GM21367 (cell line): ENCODE results near the gene MREG.
"Not testable (repeated sequence)": the region's sequence is repeated elsewhere in the genome, so short reads cannot be mapped to it uniquely, and the experiment has no call there.

Experiments
- ATAC-seq: cut with Tn5 transposase; IDR thresholded peaks from one replicate; pipeline ENCODE4 v1.9.1; 2021; ENCODE audit not compliant: unreplicated experiment

The MREG gene

DNA sequence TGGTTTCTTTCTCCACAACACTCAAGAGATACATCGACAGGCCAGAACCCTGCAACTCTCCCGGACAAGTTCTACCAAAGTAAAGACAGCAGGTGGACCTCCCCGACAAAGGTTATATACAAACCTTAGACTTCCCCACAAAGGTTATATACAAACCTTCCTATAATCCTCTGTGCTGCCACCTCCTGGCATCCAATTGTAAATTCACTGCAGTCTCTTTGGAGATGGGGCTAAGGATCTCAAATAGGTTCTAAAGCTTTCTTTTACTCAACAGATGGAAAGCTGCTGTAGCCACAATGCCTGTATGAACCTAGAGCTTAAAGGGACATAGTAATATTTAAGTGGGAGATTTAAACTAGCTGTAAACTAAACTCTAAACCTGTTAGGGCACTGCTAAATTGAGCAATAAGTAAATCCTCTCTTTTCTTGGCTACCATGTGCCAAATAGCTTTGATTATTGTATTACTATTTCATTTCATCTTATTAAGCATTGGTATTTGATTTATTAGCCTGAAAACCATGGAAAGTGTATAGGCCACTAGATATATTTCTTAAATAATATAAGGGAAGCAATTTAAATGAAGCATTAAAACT is 9.8 kb upstream of the MREG start:
- ATAC-seq = peak; percentile 88

DNA sequence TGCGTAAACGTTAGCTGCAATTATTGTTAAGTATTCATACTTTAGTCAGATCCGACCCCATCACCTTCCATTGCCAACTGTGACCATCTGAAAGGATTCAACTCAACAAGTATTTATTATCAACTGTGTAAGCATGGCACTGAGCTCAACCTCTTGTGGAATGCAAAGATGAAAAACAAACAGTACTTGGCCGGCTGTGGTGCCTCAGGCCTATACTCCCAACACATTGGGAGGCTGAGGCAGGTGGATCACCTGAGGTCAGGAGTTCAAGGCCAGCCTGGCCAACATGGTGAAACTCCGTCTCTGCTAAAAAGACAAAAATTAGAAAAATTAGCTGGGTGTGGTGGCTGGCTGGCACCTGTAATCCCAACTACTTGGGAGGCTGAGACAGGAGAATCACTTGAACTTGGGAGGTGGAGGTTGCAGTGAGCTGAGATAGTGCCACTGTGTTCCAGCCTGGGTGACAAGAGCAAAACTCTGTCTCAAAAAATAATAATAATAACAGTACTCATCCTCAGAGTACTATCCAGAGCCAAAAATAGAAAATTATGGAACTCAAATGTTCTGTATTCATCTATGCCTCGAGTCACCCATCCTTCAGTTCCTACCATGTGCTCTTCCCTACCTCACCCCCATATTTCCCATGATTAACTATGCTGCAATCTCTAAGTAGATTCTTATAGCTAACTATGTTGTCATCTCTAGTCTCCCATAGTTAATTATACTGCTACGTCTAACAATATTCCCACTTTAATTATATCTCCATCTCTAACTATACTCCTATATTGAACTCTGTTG is 8.6 kb upstream of the MREG start:
- no peak for ATAC-seq

DNA sequence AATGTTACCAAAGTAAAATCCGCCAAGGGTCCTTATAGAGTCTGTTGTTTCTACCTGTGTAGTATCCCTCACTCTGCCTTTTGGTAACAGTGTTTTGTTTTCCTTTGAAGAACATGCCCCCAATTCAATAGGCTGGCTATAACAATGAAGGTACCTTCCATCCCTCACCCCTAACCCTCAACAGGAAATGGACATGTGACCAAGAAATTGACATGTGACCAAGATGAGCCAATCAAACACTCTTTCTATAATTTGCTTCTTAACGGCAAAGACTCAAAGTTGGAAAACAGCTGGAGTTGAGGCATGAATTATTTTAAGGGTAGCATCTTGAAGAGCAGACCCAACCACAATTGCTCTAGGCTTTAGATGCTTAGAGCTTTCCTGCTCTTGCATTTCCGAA is 5.4 kb upstream of the MREG start:
- no peak for ATAC-seq

DNA sequence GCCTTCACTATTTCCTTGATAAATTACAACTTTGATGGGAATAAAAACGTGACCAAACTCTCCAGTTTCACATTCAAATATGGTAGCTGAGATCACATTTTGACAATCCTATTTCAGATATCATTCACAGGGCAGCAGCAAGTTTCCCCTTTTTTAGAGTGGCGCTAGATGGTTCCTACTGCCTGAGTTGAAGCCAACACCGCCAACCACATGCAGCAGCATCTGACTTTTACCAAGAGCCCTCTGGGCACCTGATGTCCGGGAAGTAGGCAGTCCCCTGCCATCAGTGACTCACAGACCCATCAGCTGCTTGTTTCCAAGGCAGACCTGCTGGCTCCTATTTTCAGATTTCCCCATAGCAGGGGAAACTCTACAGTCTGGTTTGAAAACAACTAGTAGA is 4.0 kb upstream of the MREG start:
- peak; percentile 33 for ATAC-seq

DNA sequence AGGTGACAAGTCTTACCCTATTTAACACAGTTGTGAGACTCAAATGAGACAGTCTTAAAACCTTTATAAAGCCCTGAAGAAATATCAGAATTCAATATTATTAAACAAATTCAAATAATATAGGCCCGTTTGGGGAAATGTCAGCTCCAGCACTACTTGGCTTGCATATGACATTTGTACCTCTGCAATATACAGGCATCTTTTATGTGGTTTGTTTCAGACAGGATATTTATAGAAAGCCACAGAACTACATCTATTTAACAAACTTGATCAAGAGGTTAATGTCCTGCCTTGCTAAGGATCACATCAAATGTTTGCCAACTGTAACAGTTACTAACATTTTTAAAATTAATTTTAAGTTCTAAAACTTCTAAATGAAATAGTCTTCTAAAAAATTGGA is 3.2 kb upstream of the MREG start:
- ATAC-seq = no peak

DNA sequence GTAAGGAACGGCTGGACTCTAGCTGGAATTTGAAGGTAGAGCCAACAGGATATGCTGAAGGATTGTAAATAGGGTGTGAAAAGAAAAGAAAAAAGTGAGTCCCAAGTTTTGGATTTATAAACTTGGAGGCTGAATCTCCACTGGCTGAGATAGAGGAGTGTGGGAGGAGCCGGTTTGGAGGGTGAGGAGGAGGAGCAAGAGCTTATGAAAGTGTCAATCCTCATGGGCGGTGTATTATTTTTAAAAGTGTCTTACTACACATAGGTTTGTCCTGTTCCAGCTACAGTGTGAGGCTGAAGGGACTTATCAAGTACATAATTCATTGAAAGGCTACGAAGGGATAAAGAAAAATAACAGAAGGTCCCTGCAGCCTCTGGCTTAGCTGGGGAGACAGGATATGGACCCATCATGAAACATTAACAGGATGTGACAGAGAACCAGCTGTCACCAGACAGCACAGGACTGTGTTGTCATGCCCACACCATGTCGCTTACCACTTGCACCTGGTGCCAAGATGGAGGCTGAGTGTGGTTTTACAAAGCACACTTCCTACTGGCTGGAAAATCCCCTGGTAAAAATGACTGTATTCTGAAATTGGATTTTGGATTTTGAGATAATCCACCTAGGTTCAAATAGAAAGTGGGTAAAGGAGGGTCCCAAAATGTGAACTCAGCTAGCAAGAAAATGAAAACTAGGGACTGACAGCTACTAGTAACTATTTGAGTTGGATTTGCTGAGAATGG is 2.5 kb upstream of the MREG start:
- ATAC-seq = peak; percentile 84

DNA sequence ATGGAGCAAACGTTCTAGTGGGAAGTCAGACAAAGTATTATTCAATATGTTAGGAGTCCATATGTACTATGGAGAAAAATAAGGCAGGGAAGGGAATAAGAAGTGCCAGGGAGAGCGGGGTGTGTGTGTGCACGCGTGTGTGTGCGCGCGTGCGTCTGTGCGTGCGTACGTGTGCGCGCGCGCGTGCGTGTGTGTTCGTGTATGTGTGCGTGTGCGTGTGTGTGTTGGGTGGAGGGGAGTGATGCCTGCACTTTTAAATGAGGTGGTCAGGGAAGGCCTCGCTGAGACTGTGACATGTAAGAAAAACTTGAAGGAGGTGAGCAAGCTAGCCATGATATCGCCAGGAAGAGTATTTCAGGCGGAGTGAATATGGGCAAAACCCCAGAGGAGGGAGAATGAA is 1.6 kb upstream of the MREG start:
- ATAC-seq = no peak

DNA sequence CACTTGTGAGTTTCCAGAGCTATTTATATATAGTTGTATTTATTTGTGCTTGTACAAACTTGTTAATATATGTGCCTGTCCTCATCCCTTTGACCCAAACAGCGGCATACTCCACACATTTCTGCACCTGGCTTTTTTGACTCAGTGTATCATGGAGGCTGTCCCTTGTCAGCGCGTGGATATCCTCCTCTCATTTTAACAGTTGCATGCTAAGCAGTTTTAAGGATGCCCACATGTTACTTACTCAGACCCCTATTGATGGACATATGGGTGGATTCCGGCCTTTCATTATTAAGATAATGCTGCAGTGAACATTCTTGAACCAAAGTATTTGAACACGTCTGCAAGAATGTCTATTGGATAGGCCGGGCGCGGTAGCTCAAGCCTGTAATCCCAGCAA is 655 bp upstream of the MREG start:
- no peak for ATAC-seq

DNA sequence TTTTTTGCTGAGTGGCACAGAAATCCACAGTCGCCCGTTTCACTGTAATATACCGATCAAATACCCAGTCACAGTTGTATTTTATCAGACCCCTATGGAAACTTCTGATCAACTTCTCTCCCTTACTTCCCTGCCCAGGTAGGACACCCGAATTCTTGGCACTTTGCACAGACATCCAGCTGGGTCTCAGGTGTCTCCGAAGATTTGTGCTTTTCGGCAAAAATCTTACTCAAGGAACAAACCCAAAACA is 596 bp downstream of the MREG start:
- no peak for ATAC-seq

DNA sequence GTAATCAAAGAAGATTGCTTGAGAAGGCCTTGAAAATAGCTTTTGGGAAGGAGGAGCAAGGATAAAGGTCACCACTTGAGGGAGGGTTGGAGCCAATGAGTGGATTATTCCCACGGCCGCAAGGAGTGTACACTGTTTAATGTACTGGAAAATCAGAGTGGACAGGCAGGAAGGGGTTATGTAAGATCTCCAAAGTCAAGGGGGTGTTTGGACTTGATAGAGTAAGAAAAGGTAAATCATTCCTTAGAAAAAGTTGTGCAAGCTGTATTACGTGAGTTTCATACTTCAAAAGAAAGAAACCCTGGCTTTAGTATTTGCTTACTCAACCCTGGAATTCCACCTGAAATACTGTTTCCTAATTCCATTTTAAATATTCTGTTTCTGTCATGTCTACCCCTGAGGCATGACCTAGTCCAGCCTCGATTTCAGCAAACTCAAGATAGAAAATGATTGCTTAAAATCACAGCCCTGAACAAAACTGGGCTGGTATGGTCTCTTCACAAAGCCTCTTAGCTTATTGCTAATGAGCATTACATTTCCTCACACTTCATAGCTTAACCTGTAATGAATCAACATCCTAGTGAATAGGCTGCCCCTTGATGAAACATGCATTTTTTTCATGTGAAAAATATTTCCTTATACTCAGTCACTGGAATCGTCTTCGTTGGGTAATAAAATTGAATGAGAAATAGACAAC is 1.1 kb downstream of the MREG start:
- ATAC-seq = no peak

DNA sequence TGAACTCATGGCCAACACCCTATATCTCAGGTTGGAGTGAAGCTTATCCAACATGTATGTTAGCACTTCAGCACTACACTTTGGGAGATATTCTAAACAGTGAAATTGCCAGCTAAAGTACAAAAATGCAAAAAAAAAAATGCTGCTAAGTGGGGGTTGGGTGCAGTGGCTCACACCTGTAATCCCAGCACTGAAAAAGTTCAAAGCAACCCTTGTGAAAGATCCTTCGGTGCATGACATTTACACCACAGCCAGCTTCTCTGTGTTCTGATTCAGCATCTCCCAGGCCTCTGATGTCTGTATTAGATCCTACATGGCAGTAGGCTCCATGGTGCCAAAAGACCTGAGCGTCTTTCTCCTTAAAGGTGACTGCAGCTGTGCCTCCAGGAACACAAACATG is 4.1 kb downstream of the MREG start:
- not testable (repeated sequence) for ATAC-seq

DNA sequence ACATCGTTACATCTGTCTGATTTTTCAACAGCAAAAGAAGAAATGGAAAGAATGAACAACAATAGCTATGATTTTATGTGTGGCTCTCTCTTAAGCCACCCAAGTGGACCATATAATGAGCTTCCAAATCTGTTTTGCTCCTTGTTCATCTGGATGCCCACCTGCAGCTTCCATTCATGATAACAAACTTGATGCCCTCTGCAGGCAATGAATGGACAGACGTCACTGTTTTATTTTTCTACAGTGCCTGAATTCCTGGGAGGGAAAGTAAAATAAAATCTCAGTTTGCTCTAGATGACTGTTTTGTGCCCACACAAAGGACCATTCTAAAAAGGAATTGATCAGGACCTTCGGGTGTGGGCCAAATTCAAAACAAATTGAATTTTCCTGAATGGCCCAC is 5.0 kb downstream of the MREG start:
- no peak for ATAC-seq

DNA sequence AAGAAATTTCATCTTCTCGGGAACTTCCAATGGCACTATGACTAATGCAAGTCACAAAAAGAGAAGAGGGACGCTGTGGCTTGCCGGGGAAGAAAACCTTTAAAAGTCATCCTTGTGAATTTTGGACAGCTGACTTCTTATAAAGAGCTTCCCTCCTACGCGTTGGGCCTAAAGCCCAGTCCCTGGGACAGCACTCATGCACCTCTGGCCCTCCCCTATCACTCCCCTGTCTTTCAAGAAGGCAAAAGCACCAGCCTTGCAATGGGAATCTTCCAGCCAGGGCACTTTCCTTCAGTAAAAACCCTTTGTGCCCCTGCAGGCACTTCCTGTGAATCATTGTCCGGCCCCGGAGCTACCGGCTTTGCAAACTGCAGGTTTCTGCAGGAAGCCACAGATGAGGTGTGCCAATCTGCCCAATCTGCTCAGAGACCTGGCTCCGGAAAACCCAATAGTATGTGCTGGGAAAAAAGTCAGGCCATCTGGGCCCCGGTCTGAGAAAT is 7.1 kb downstream of the MREG start:
- ATAC-seq = peak; percentile 39

DNA sequence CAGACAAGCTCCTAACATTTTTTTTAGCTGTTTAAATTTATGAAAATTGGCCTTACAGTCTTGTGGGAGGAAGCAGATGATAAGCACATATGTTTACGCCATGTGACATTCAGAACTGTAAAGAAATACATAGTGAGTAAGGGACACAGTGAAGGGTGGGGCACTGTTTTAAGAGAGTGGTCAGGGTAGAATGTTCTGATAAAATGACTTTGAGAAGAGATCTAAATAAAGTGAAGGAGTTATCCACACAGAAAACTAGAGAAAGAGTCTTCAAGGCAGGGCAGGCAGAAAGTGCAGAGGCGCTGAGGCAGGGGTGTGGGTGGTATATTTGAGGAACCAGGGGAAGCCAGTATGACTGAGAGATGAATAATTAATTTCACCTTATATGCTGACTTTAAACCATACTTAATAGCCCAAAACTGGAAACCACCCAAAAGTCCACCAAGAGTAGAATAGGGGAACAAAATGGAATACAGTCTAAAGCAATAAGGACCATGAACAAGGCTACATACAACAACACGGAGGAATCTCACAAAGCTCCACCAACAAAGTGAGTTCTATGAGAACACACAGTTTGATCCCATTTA is 8.6 kb downstream of the MREG start:
- no peak for ATAC-seq

DNA sequence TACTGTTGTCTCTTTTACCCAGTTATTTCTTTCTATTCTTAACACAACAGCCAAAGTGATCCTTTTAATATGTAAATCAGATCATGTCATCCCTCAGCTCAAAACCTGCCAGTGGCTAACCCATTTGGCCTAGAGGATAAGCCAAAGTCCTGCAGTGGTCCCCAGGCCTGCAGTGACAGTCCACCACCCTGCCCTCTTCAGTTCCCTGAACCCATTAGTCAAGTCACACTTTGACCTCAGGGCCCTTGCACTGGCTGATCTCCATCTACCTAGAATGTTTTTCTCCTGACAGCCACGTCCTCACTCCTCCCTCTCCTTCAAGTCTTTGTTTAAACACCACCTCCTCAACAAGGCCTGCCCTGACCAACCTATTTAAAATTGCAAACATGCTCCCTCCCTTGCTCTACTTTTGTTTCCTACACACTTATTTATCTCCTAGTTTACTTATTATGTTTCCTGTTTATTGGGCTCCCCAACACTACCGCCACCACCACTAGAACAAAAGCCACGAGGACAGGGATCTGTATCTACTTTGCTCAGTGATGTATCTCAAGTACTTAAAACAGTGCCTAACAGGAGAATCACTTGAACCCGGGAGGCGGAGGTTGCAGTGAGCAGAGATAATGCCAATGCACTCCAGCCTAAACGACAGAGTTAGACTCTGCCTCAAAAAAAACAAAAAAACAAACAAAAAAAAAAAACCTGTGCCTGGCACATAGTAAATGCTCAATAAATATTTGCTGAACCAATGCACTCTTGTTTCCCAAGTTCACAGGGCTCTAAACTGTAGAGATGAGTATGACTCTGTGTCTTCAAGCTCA is 9.3 kb downstream of the MREG start:
- no peak for ATAC-seq

DNA sequence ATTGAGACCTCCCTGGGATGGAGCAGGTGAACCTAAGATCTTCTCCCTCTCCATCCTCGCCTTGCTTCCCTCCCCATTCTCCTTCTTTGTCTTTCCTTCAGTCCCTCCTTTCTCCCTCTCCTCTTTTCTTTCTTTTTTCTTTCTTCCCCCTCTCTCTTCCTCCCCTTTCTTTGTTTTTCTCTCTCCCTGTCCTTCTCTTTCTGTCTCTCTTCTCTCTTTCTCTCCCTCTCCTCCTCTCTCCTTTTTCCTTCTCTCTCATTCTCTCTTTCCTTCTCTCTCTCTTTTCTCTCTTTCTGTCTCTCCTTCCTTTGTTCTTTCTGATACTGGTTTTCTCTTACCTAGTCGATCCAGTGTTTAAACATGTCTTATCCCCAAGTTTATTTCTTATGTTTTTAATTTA is 10.7 kb downstream of the MREG start:
- ATAC-seq = no peak

DNA sequence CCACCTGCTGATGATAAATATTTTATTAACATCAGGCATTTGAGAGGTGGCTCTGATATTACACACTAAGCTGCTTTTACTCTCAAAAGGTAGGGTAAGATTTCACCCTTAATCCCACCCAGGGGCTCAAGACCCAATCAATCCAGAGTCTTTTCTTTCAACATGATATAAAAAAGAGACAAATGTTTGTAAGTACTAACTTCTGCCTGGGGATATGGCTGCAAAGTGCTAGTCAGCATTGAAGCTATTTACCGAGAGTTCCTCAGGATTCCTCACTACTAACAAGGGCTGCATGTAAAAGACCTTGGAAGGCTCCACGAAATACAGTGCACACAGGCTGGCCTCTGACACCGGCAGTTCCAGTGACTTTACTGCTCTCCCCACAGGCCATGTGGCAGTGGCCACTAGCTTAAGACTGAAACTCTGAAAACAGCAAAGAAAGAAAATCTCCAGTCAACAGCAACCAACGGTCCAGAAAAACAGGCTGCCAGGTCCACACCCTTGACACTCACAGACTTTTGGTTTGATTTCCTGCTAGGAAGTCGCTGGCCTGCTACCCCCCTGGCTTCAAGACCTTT is 11.2 kb downstream of the MREG start:
- ATAC-seq = no peak

DNA sequence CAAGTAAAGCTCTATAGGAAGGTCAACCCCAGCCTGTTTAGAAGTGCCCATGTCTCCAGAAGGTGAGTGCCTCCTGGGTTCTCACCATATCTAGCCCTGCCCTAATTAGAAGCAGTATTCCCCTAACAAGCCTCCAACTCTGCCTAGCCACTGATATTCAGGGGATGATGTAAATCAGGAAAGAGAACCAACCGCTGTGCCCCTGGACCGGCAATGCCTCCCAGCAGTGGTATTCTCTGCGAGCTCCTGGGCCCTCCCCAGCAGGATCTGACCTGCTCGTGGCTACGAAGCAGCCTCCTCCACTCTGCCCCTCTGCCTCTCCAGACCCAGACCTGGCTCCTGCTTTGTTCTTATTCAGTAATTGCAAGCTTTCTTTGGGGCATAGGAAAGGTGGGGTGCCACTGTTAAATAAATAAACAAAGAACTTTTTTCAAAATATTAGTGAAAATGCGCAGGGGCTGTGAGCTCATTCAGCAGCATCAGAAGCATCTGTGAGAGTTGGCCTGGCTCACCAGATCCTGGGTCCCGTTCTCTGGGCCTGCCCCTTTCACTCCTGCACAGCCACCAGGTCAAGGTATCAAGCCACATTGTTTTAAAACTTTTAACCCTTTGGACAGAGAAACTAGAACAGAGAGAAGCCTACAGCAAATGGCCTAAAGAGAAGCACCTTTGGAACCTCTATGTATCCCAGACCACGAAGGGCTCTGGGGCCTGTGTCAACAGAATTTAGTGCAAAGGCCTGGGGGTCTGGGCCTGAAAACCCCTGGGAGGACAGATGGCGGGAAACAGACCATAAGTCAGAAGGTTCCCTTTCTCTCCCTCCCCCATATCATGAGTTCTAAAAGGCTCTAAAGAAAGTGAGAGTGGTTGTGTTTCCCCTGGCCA is 11.9 kb downstream of the MREG start:
- ATAC-seq = no peak

DNA sequence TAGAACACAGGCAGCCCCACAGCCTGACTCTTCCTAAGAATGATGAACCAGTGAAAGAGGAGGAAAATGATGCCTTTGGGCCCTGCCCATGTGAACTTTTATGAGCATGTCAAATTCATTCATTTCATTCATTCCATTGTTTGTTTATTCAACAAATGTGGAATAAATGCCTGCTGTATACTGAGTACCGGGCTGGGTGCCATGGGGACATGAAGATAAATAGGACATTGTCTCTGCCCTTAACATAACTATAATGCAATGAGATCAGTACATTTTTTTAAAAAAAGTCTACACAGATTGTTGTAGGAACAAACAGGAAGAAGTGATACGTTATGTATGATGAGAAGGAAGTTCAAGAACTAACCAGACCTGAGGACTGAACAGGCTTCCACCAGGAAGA is 14.7 kb downstream of the MREG start:
- no peak for ATAC-seq
